Gastrocnemius medialis (tissue), 4 donors: Measurements from ENCODE around the gene CMTM3.
A peak's percentile ranks its signal among the peaks of the same experiment; 100 is the strongest.

Experiments used
- CTCF ChIP-seq, 5 experiments: fragments of 450-650 bp in 3 of 5; fragments of 200-600 bp in 2 of 5; sonication (generic) in 2 of 5; IDR thresholded peaks in 4 of 5; conservative IDR thresholded peaks in 1 of 5; 1 replicate in 4 of 5; 2 replicates in 1 of 5; pipeline ENCODE4 v1.5.1; 2016 to 2019; ENCODE audit warnings: antibody characterized with exemption in 5 of 5, mild to moderate bottlenecking in 3 of 5, moderate library complexity in 3 of 5
- POLR2A ChIP-seq, 2 donors: fragments of 450-650 bp; IDR thresholded peaks; one replicate each; pipeline ENCODE4 v1.6.1; 2017; ENCODE audit warnings: antibody characterized with exemption in 2 of 2, mild to moderate bottlenecking in 2 of 2, moderate library complexity in 2 of 2

GRCh38 chr16:66605177-66605978 lies 874 bp downstream of the CMTM3 start:
- TF ChIP-seq CTCF (IDR thresholded peaks at IDR 0.05 in 4 of 5, conservative IDR thresholded peaks at IDR 0.05 in 1 of 5) (no peak), POLR2A (IDR thresholded peaks at IDR 0.05) (peak in 1 of 2 donors; percentile 9)
